ENCODE data around the gene SLC2A10. TPM values are rescaled to one million over a fixed set of nuclear protein-coding genes. Genes with fewer than 3 reads are reported as not detected.

Gene SLC2A10
- total RNA-seq, 1 donor from 2014 or later = 17.7 TPM

- Histone ChIP-seq H3K36me3 (no peaks in the 10 kb centered on the region), H3K27me3 (no peaks in the 10 kb centered on the region), H3K4me3 (no peak overlapping the region), H3K4me1 (peaks cover 19% of the 10 kb centered on the region), H3K9me3 (no peaks in the 10 kb centered on the region), H3K27ac (no peak overlapping the region)
- TF ChIP-seq CTCF (IDR thresholded peaks at IDR 0.05) = no peak
- no peak for ATAC-seq
- no peak for DNase-seq
- intact Hi-C loops (cut with DNase I) = no loop called here
Measured at GRCh38 chr20:46712056-46712636, 2.7 kb downstream of the SLC2A10 start.

- DNase-seq (peak; percentile 70), ATAC-seq (peak; percentile 32)
- no peak overlapping the region for H3K27ac ChIP-seq
- H3K9me3 ChIP-seq = no peaks in the 10 kb centered on the region
- H3K27me3 ChIP-seq = no peaks in the 10 kb centered on the region
- H3K4me3 ChIP-seq = no peak overlapping the region
- intact Hi-C loops (cut with DNase I) = no loop called here
- H3K36me3 ChIP-seq = no peaks in the 10 kb centered on the region
- peaks cover 19% of the 10 kb centered on the region for H3K4me1 ChIP-seq
- no peak for TF ChIP-seq CTCF (IDR thresholded peaks at IDR 0.05)
Measured at GRCh38 chr20:46713957-46714834, 4.7 kb downstream of the SLC2A10 start.

GRCh38 chr20:46715292-46715756, 5.9 kb downstream of the SLC2A10 start:
- intact Hi-C loops (cut with DNase I) = no loop called here
- Histone ChIP-seq H3K27ac (no peak overlapping the region), H3K4me3 (no peak overlapping the region), H3K4me1 (peaks cover 17% of the 10 kb centered on the region), H3K36me3 (no peaks in the 10 kb centered on the region), H3K9me3 (peaks cover 1% of the 10 kb centered on the region), H3K27me3 (no peaks in the 10 kb centered on the region)
- DNase-seq (no peak), ATAC-seq (peak; percentile 56)
- no peak for TF ChIP-seq CTCF (IDR thresholded peaks at IDR 0.05)

GRCh38 chr20:46717818-46718541, 8.5 kb downstream of the SLC2A10 start:
- no peak for ATAC-seq
- no peak overlapping the region for H3K27ac ChIP-seq
- no peak for TF ChIP-seq CTCF (IDR thresholded peaks at IDR 0.05)

GRCh38 chr20:46720019-46720418, 10.6 kb downstream of the SLC2A10 start:
- Histone ChIP-seq H3K4me3 (no peak overlapping the region), H3K27me3 (no peaks in the 10 kb centered on the region), H3K4me1 (peaks cover 9% of the 10 kb centered on the region), H3K36me3 (no peaks in the 10 kb centered on the region), H3K27ac (no peak overlapping the region), H3K9me3 (peaks cover 7% of the 10 kb centered on the region)
- intact Hi-C loops (cut with DNase I) = no loop called here
- ATAC-seq = no peak
- no peak for DNase-seq
- TF ChIP-seq CTCF (IDR thresholded peaks at IDR 0.05) = no peak

More at GRCh38 chr20:46717818-46718541, 8.5 kb downstream of the SLC2A10 start:
- no peak overlapping the region for H3K4me3 ChIP-seq
- peaks cover 14% of the 10 kb centered on the region for H3K4me1 ChIP-seq
- H3K36me3 ChIP-seq = no peaks in the 10 kb centered on the region
- DNase-seq = no peak
- peaks cover 7% of the 10 kb centered on the region for H3K9me3 ChIP-seq
- intact Hi-C loops (cut with DNase I) = no loop called here
- no peaks in the 10 kb centered on the region for H3K27me3 ChIP-seq
